NCI-H187 treated with DMSO at 0.1 percent for 48 hours (cell line): ENCODE data around the gene ARFGEF2.

Experiments
- DNase-seq: peaks from one replicate; lab custom pipeline; 2025; lab: John Stamatoyannopoulos, UW

ARFGEF2 gene

GRCh38 chr20:48898896-48899530 lies 22.5 kb upstream of the ARFGEF2 start:
- no peak for DNase-seq

- no peak for DNase-seq
Measured at GRCh38 chr20:48899881-48900280, 21.6 kb upstream of the ARFGEF2 start.

GRCh38 chr20:48901326-48901725 lies 20.2 kb upstream of the ARFGEF2 start:
- no peak for DNase-seq

- no peak for DNase-seq
Measured at GRCh38 chr20:48903705-48904104, 17.8 kb upstream of the ARFGEF2 start.

GRCh38 chr20:48904566-48905296 lies 16.8 kb upstream of the ARFGEF2 start:
- no peak for DNase-seq

GRCh38 chr20:48905297-48905647 lies 16.2 kb upstream of the ARFGEF2 start:
- no peak for DNase-seq

- DNase-seq: no peak
Measured at GRCh38 chr20:48906221-48906877, 15.2 kb upstream of the ARFGEF2 start.

- DNase-seq: no peak
Measured at GRCh38 chr20:48908656-48909319, 12.7 kb upstream of the ARFGEF2 start.

- no peak for DNase-seq
Measured at GRCh38 chr20:48909910-48910309, 11.6 kb upstream of the ARFGEF2 start.

GRCh38 chr20:48910347-48910781 lies 11.1 kb upstream of the ARFGEF2 start:
- DNase-seq: no peak

- DNase-seq: no peak
Measured at GRCh38 chr20:48912065-48912464, 9.4 kb upstream of the ARFGEF2 start.

GRCh38 chr20:48916699-48917098 lies 4.8 kb upstream of the ARFGEF2 start:
- no peak for DNase-seq

- no peak for DNase-seq
Measured at GRCh38 chr20:48919336-48919881, 2.1 kb upstream of the ARFGEF2 start.

GRCh38 chr20:48919882-48920526 lies 1.5 kb upstream of the ARFGEF2 start:
- no peak for DNase-seq

- no peak for DNase-seq
Measured at GRCh38 chr20:48920527-48921167, 864 bp upstream of the ARFGEF2 start.

GRCh38 chr20:48921883-48922820 lies 641 bp downstream of the ARFGEF2 start:
- DNase-seq: no peak

- DNase-seq: no peak
Measured at GRCh38 chr20:48923149-48923718, 1.7 kb downstream of the ARFGEF2 start.

- no peak for DNase-seq
Measured at GRCh38 chr20:48924756-48925109, 3.2 kb downstream of the ARFGEF2 start.

- no peak for DNase-seq
Measured at GRCh38 chr20:48926267-48926666, 4.8 kb downstream of the ARFGEF2 start.

- DNase-seq: no peak
Measured at GRCh38 chr20:48926821-48927220, 5.3 kb downstream of the ARFGEF2 start.
